Osteocyte (in vitro differentiated cells): ENCODE data around the gene GALNT9. TPM values are rescaled to one million over a fixed set of nuclear protein-coding genes. Genes with fewer than 3 reads are reported as not detected.

Experiments used
- DNase-seq: peaks from one replicate; pipeline ENCODE4 v3.0.0; 2021; ENCODE audit warnings: mixed read lengths; ENCODE audit not compliant: unreplicated experiment; ENCODE audit errors: extremely low spot score
- H3K27ac Mint-ChIP-seq: one replicate; pipeline ENCODE4 v1.8.0; 2021; ENCODE audit warnings: mild to moderate bottlenecking, mixed read lengths; ENCODE audit not compliant: unreplicated experiment
- H3K27me3 Mint-ChIP-seq: one replicate; pipeline ENCODE4 v1.8.0; 2021; ENCODE audit warnings: mixed read lengths; ENCODE audit not compliant: unreplicated experiment
- H3K36me3 Mint-ChIP-seq: one replicate; pipeline ENCODE4 v1.8.0; 2021; ENCODE audit warnings: mixed read lengths; ENCODE audit not compliant: unreplicated experiment
- H3K4me1 Mint-ChIP-seq: one replicate; pipeline ENCODE4 v1.8.0; 2021; ENCODE audit warnings: mixed read lengths; ENCODE audit not compliant: unreplicated experiment
- H3K4me3 Mint-ChIP-seq: one replicate; pipeline ENCODE4 v1.8.0; 2021; ENCODE audit warnings: mild to moderate bottlenecking, moderate library complexity, mixed read lengths; ENCODE audit not compliant: unreplicated experiment
- H3K9me3 Mint-ChIP-seq: one replicate; pipeline ENCODE4 v1.8.0; 2021; ENCODE audit warnings: mixed read lengths; ENCODE audit not compliant: unreplicated experiment
- CTCF ChIP-seq: fragments of 200-600 bp; sonication (generic); IDR thresholded peaks from 2 replicates; pipeline ENCODE4 v1.5.0; 2021; ENCODE audit warnings: antibody characterized with exemption, mild to moderate bottlenecking, moderate library complexity
- total RNA-seq: library from RNA; stranded (reverse); gene quantifications from 2 replicates; pipeline ENCODE4 v1.2.1, GENCODE V29; 2021

The GALNT9 gene
- total RNA-seq, 1 donor from 2014 or later, result not detected

- H3K4me1 Mint-ChIP-seq, result no peaks in the 10 kb centered on the region
- H3K4me3 Mint-ChIP-seq, result no peak overlapping the region
- no peak overlapping the region for H3K27ac Mint-ChIP-seq
- no peak for TF ChIP-seq CTCF
- H3K27me3 Mint-ChIP-seq, result peaks cover 19% of the 10 kb centered on the region
- no peaks in the 10 kb centered on the region for H3K9me3 Mint-ChIP-seq
- DNase-seq, result no peak
- H3K36me3 Mint-ChIP-seq, result no peaks in the 10 kb centered on the region
These were observed 4.4 kb upstream of the GALNT9 start for GRCh38 chr12:132333766-132334165.

GRCh38 chr12:132333273-132333672 lies 3.9 kb upstream of the GALNT9 start:
- no peaks in the 10 kb centered on the region for H3K4me1 Mint-ChIP-seq
- DNase-seq, result no peak
- no peak for TF ChIP-seq CTCF
- H3K36me3 Mint-ChIP-seq, result no peaks in the 10 kb centered on the region
- H3K27me3 Mint-ChIP-seq, result peaks cover 22% of the 10 kb centered on the region
- no peak overlapping the region for H3K27ac Mint-ChIP-seq
- H3K9me3 Mint-ChIP-seq, result no peaks in the 10 kb centered on the region
- H3K4me3 Mint-ChIP-seq, result no peak overlapping the region

- TF ChIP-seq CTCF, result no peak
- Mint-ChIP-seq H3K4me3 (no peak overlapping the region), H3K36me3 (no peaks in the 10 kb centered on the region), H3K4me1 (no peaks in the 10 kb centered on the region), H3K9me3 (no peaks in the 10 kb centered on the region), H3K27ac (no peak overlapping the region), H3K27me3 (peaks cover 26% of the 10 kb centered on the region)
- DNase-seq, result no peak
These were observed 1.1 kb upstream of the GALNT9 start for GRCh38 chr12:132330549-132330881.

GRCh38 chr12:132329720-132330548 lies 545 bp upstream of the GALNT9 start:
- H3K36me3 Mint-ChIP-seq, result no peaks in the 10 kb centered on the region
- H3K4me1 Mint-ChIP-seq, result no peaks in the 10 kb centered on the region
- peaks cover 26% of the 10 kb centered on the region for H3K27me3 Mint-ChIP-seq
- DNase-seq, result no peak
- no peaks in the 10 kb centered on the region for H3K9me3 Mint-ChIP-seq
- no peak overlapping the region for H3K27ac Mint-ChIP-seq
- no peak for TF ChIP-seq CTCF
- H3K4me3 Mint-ChIP-seq, result no peak overlapping the region

- H3K27ac Mint-ChIP-seq, result no peak overlapping the region
These were observed 933 bp downstream of the GALNT9 start for GRCh38 chr12:132328282-132329029.

More at GRCh38 chr12:132328282-132329029, 933 bp downstream of the GALNT9 start:
- Mint-ChIP-seq H3K4me3 (no peak overlapping the region), H3K9me3 (no peaks in the 10 kb centered on the region), H3K36me3 (no peaks in the 10 kb centered on the region), H3K4me1 (no peaks in the 10 kb centered on the region), H3K27me3 (peaks cover 26% of the 10 kb centered on the region)
- DNase-seq, result no peak
- no peak for TF ChIP-seq CTCF
